Caco-2 (cell line): ENCODE data around the gene JADE2. TPM values are rescaled to one million over a fixed set of nuclear protein-coding genes. Genes with fewer than 3 reads are reported as not detected.

ENCODE experiments used
- BruUV-seq: library from RNA; stranded (reverse); fragments of 400-500 nt; replicated peaks from 2 replicates; lab custom pipeline; 2021; lab: Mats Ljungman, UMichigan
- CTCF ChIA-PET: fragments of 300-600 bp; sonication (Branson Sonifier 250); formaldehyde crosslinking; loops from one replicate; lab custom pipeline; 2022; ENCODE audit warnings: antibody characterized with exemption; lab: Charles Lee
- POLR2A ChIA-PET: fragments of 300-600 bp; sonication (Branson Sonifier 250); formaldehyde crosslinking; loops from one replicate; lab custom pipeline; 2022; ENCODE audit warnings: antibody characterized with exemption; lab: Charles Lee
- DNase-seq, 2 experiments: peaks; one replicate each; pipeline versions ENCODE4 v3.0.0 to v3.0.0-alpha.2; 2020 to 2022
- H3K27me3 ChIP-seq: replicated peaks from 2 replicates; pipeline ENCODE4 v1.6.0; 2011; ENCODE audit warnings: low read length; ENCODE audit not compliant: control insufficient read depth, insufficient read depth
- H3K36me3 ChIP-seq: 2 replicates; pipeline ENCODE4 v1.5.1; 2011; ENCODE audit warnings: low read length; ENCODE audit not compliant: control insufficient read depth, insufficient read depth
- H3K4me1 ChIP-seq: fragments of 250-450 bp; sonication (Bioruptor Pico); 2 replicates; pipeline ENCODE4 v1.5.1; 2020; ENCODE audit warnings: mild to moderate bottlenecking
- H3K4me3 ChIP-seq: 2 replicates; pipeline ENCODE4 v1.5.1; 2011; ENCODE audit warnings: low read depth, mild to moderate bottlenecking, control low read depth, low read length
- H3K9me3 ChIP-seq: fragments of 250-450 bp; sonication (Bioruptor Pico); 2 replicates; pipeline ENCODE4 v1.5.1; 2020; ENCODE audit warnings: mild to moderate bottlenecking, moderate library complexity
- H3K27ac Mint-ChIP-seq: one replicate; pipeline ENCODE4 v1.8.0; 2022; ENCODE audit warnings: mixed read lengths; ENCODE audit not compliant: unreplicated experiment
- H3K27me3 Mint-ChIP-seq: one replicate; pipeline ENCODE4 v1.8.0; 2022; ENCODE audit warnings: mixed read lengths; ENCODE audit not compliant: insufficient read depth, unreplicated experiment
- H3K36me3 Mint-ChIP-seq: one replicate; pipeline ENCODE4 v1.8.0; 2022; ENCODE audit warnings: mild to moderate bottlenecking, mixed read lengths; ENCODE audit not compliant: insufficient read depth, unreplicated experiment
- H3K4me1 Mint-ChIP-seq: one replicate; pipeline ENCODE4 v1.8.0; 2022; ENCODE audit warnings: low read depth, mixed read lengths; ENCODE audit not compliant: unreplicated experiment
- H3K4me3 Mint-ChIP-seq: one replicate; pipeline ENCODE4 v1.8.0; 2022; ENCODE audit warnings: mild to moderate bottlenecking, moderate library complexity, mixed read lengths; ENCODE audit not compliant: unreplicated experiment
- H3K9me3 Mint-ChIP-seq: one replicate; pipeline ENCODE4 v1.8.0; 2022; ENCODE audit warnings: mixed read lengths; ENCODE audit not compliant: unreplicated experiment
- intact Hi-C: fragments of 100-400 bp; cut with micrococcal nuclease; formaldehyde crosslinking; loops from one replicate; pipeline ENCODE4 v1.10.0; 2022; ENCODE audit not compliant: unreplicated experiment
- total RNA-seq: library from RNA; stranded (reverse); gene quantifications from 2 replicates; pipeline ENCODE4 v1.2.3, GENCODE V29; 2022
- TF ChIP-seq, protein P1 (sequence below), 2 experiments: fragments of 200-600 bp in 1 of 2; IDR thresholded peaks; 1 replicate in 1 of 2; 2 replicates in 1 of 2; pipeline versions ENCODE4 v1.5.1 to v1.8.0; 2011 to 2022; ENCODE audit warnings: antibody characterized with exemption in 1 of 2, control low read depth in 1 of 2, inconsistent platforms in 1 of 2, low read depth in 1 of 2, low read length in 1 of 2, mild to moderate bottlenecking in 1 of 2, moderate library complexity in 1 of 2; ENCODE audit not compliant: insufficient read depth in 1 of 2, severe bottlenecking in 1 of 2, unreplicated experiment in 1 of 2

JADE2 gene
- total RNA-seq, 1 experiment from 2014 or later: 67.6 TPM

- CTCF ChIA-PET: interaction anchor here (0.5 to 1.9 kb wide), 14 partner anchors 16 to 179 kb away, joined by 3 to 7 read pairs (median 5); partner anchors contain the start of gene CDKN2AIPNL
- intact Hi-C loops: loop anchor here (1.0 to 5.0 kb wide), 4 partner anchors 21 to 225 kb away; partner anchors contain the start of genes CDKN2AIPNL and UBE2B
- Histone ChIP-seq H3K36me3 (no peaks in the 10 kb centered on the region), H3K4me3 (peak overlapping the region; percentile 92), H3K27me3 (no peaks in the 10 kb centered on the region), H3K4me1 (peaks cover 31% of the 10 kb centered on the region), H3K9me3 (no peaks in the 10 kb centered on the region)
- H3K27me3 Mint-ChIP-seq: no peaks in the 10 kb centered on the region
- TF ChIP-seq, protein P1, sequence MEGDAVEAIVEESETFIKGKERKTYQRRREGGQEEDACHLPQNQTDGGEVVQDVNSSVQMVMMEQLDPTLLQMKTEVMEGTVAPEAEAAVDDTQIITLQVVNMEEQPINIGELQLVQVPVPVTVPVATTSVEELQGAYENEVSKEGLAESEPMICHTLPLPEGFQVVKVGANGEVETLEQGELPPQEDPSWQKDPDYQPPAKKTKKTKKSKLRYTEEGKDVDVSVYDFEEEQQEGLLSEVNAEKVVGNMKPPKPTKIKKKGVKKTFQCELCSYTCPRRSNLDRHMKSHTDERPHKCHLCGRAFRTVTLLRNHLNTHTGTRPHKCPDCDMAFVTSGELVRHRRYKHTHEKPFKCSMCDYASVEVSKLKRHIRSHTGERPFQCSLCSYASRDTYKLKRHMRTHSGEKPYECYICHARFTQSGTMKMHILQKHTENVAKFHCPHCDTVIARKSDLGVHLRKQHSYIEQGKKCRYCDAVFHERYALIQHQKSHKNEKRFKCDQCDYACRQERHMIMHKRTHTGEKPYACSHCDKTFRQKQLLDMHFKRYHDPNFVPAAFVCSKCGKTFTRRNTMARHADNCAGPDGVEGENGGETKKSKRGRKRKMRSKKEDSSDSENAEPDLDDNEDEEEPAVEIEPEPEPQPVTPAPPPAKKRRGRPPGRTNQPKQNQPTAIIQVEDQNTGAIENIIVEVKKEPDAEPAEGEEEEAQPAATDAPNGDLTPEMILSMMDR (IDR thresholded peaks at IDR 0.05; ENCODE audit: insufficient read depth in 1 of 2, low read depth in 1 of 2, low read length in 1 of 2, severe bottlenecking in 1 of 2, unreplicated experiment in 1 of 2): peak; percentile 76 to 79
- peak; percentile 89 to 94 for DNase-seq
- no peaks in the 10 kb centered on the region for H3K9me3 Mint-ChIP-seq
- peak overlapping the region; percentile 92 for H3K27ac Mint-ChIP-seq
- peaks cover 28% of the 10 kb centered on the region for H3K36me3 Mint-ChIP-seq
- peak overlapping the region; percentile 96 for H3K4me3 Mint-ChIP-seq
- H3K4me1 Mint-ChIP-seq: peaks cover 8% of the 10 kb centered on the region
- POLR2A ChIA-PET: interaction anchor here (0.5 to 2.3 kb wide), 7 partner anchors 12 to 1616 kb away, joined by 3 to 11 read pairs (median 4); partner anchors contain the start of gene CDKN2AIPNL
- BruUV-seq: no TSS peak
These were observed 1.9 kb downstream of the JADE2 start for GRCh38 chr5:134527156-134527960.

GRCh38 chr5:134527961-134528424 is 2.5 kb downstream of the JADE2 start:
- TF ChIP-seq, protein P1 (IDR thresholded peaks at IDR 0.05; ENCODE audit: insufficient read depth in 1 of 2, low read depth in 1 of 2, low read length in 1 of 2, severe bottlenecking in 1 of 2, unreplicated experiment in 1 of 2): no peak
- intact Hi-C loops: loop anchor here (1.0 to 5.0 kb wide), 4 partner anchors 22 to 226 kb away; partner anchors contain the start of genes CDKN2AIPNL and UBE2B
- Histone ChIP-seq H3K36me3 (no peaks in the 10 kb centered on the region), H3K4me3 (peak overlapping the region; percentile 92), H3K27me3 (no peaks in the 10 kb centered on the region), H3K4me1 (peaks cover 31% of the 10 kb centered on the region), H3K9me3 (no peaks in the 10 kb centered on the region)
- no peaks in the 10 kb centered on the region for H3K9me3 Mint-ChIP-seq
- no TSS peak for BruUV-seq
- no peaks in the 10 kb centered on the region for H3K27me3 Mint-ChIP-seq
- peak overlapping the region; percentile 96 for H3K4me3 Mint-ChIP-seq
- CTCF ChIA-PET: interaction anchor here (0.5 to 1.6 kb wide), 7 partner anchors 16 to 178 kb away, joined by 3 to 7 read pairs (median 5); no protein-coding TSS in a partner anchor
- no peak for DNase-seq
- H3K27ac Mint-ChIP-seq: peak overlapping the region; percentile 92
- peaks cover 8% of the 10 kb centered on the region for H3K4me1 Mint-ChIP-seq
- H3K36me3 Mint-ChIP-seq: peaks cover 28% of the 10 kb centered on the region
- POLR2A ChIA-PET: interaction anchor here (2.3 kb wide), 1 partner anchor 17 kb away, joined by 11 read pairs; no protein-coding TSS in a partner anchor

- H3K36me3 Mint-ChIP-seq: peaks cover 33% of the 10 kb centered on the region
- BruUV-seq: TSS peak; percentile 15
- no peaks in the 10 kb centered on the region for H3K27me3 ChIP-seq
- ChIA-PET POLR2A (interaction anchor here (0.5 kb wide), 1 partner anchor 50 kb away, joined by 4 read pairs; no protein-coding TSS in a partner anchor), CTCF (interaction anchor here (1.0 to 1.6 kb wide), 2 partner anchors 17 to 50 kb away, joined by 5 to 6 read pairs; no protein-coding TSS in a partner anchor)
- H3K27ac Mint-ChIP-seq: peak overlapping the region; percentile 92
- no peaks in the 10 kb centered on the region for H3K9me3 Mint-ChIP-seq
- H3K4me3 ChIP-seq: no peak overlapping the region
- no peaks in the 10 kb centered on the region for H3K9me3 ChIP-seq
- H3K4me1 ChIP-seq: peaks cover 27% of the 10 kb centered on the region
- H3K4me1 Mint-ChIP-seq: peaks cover 8% of the 10 kb centered on the region
- H3K36me3 ChIP-seq: no peaks in the 10 kb centered on the region
- no peak for DNase-seq
- TF ChIP-seq, protein P1 (IDR thresholded peaks at IDR 0.05; ENCODE audit: insufficient read depth in 1 of 2, low read depth in 1 of 2, low read length in 1 of 2, severe bottlenecking in 1 of 2, unreplicated experiment in 1 of 2): no peak
- peak overlapping the region; percentile 96 for H3K4me3 Mint-ChIP-seq
- no peaks in the 10 kb centered on the region for H3K27me3 Mint-ChIP-seq
- intact Hi-C loops: loop anchor here (5.0 kb wide), 2 partner anchors 156 to 226 kb away; partner anchors contain the start of gene UBE2B
These were observed 3.1 kb downstream of the JADE2 start for GRCh38 chr5:134528556-134528955.
